ENCODE measurements around the gene LTBP1. TPM values are rescaled to one million over a fixed set of nuclear protein-coding genes. Genes with fewer than 3 reads are reported as not detected.

Gene LTBP1
- total RNA-seq, 4 donors from 2014 or later = 15.8 to 56.7 (median 28.3) TPM

DNA sequence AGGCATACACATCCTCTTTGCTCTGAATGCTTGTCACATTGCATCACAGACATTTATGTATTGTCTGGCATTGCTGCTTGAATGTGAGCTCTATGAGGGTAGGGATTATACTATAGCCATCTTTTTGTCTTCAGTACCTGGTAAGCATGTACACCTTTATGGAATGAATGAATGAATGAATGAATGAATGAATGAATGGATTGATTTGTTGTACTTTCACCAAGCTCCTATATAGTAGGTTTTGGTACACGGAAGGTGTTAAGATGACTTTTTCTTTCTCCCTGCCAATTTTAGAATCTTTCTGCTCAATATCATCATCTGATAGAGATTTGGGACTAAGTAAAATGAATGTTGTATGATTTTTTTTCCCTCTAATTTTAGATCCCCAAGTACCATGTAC lies 13.5 kb downstream of the LTBP1 start:
- intact Hi-C loops (cut with DNase I; ENCODE audit: low total_unique reads) (no loop called here), in situ Hi-C loops (cut with MboI; ENCODE audit: low pct_ligation_motif_present in 1 of 4, low pct_unique_long_range_greater_than_20kb in 1 of 4, low sequenced_read_pairs in 3 of 4) (no loop called here)
- no peaks in the 10 kb centered on the region for H3K27me3 ChIP-seq
- H3K27ac ChIP-seq = no peak overlapping the region
- WGBS, 2 donors (ENCODE audit: low coverage in 1 of 2) = 98 to 100% methylated on average over 1 of the region's 1 CpG
- no peak overlapping the region for H3K4me3 ChIP-seq
- TF ChIP-seq CTCF (IDR thresholded peaks at IDR 0.05) = no peak
- no peak for TF ChIP-seq POLR2A (IDR thresholded peaks at IDR 0.05)
- TF ChIP-seq POLR2AphosphoS5 (IDR thresholded peaks at IDR 0.05) = no peak
- no peak for TF ChIP-seq EP300 (IDR thresholded peaks at IDR 0.05; ENCODE audit: low read depth)
- H3K4me1 ChIP-seq = no peaks in the 10 kb centered on the region
- H3K9me3 ChIP-seq = no peaks in the 10 kb centered on the region
- H3K36me3 ChIP-seq = no peaks in the 10 kb centered on the region
- no peak for DNase-seq

- H3K27ac ChIP-seq = no peak overlapping the region
- in situ Hi-C loops (cut with MboI; ENCODE audit: low pct_ligation_motif_present in 1 of 4, low pct_unique_long_range_greater_than_20kb in 1 of 4, low sequenced_read_pairs in 3 of 4) = no loop called here
Observed at GRCh38 chr2:32960647-32961403, 14.1 kb downstream of the LTBP1 start.

DNA sequence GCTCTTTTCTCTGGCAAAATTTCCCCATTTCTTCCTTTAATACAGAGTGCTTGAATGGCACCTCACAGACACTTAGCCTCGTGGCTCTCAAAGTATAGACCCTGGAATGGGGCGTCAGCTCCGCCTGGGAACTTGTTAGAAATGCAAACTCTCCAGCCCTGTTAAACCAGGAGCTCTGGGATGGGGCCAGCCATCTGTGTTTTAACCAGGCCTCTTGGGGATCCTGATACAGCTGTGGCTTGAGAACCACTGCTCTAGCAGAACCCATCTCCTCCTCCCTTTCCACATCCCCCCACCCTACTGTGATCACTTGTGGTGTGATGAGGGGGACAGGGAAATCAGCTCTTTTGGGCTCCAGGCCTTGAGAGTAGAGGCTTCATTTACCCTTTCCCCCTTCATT lies 15.9 kb downstream of the LTBP1 start:
- no peak for DNase-seq
- WGBS, 2 donors (ENCODE audit: low coverage in 1 of 2) = 77% methylated on average over 3 of the region's 3 CpGs; no CpG with 5 or more reads in 1 of the 2 donors
- intact Hi-C loops (cut with DNase I; ENCODE audit: low total_unique reads) (no loop called here), in situ Hi-C loops (cut with MboI; ENCODE audit: low pct_ligation_motif_present in 1 of 4, low pct_unique_long_range_greater_than_20kb in 1 of 4, low sequenced_read_pairs in 3 of 4) (no loop called here)
- no peak overlapping the region for H3K4me3 ChIP-seq
- no peaks in the 10 kb centered on the region for H3K4me1 ChIP-seq
- TF ChIP-seq POLR2AphosphoS5 (IDR thresholded peaks at IDR 0.05) = no peak
- no peak for TF ChIP-seq EP300 (IDR thresholded peaks at IDR 0.05; ENCODE audit: low read depth)
- TF ChIP-seq POLR2A (IDR thresholded peaks at IDR 0.05) = no peak
- no peak for TF ChIP-seq CTCF (IDR thresholded peaks at IDR 0.05)
- H3K9me3 ChIP-seq = no peaks in the 10 kb centered on the region
- no peaks in the 10 kb centered on the region for H3K36me3 ChIP-seq
- H3K27ac ChIP-seq = no peak overlapping the region
- no peaks in the 10 kb centered on the region for H3K27me3 ChIP-seq

More at GRCh38 chr2:32960647-32961403, 14.1 kb downstream of the LTBP1 start:
- no peaks in the 10 kb centered on the region for H3K36me3 ChIP-seq
- 92 to 97% methylated on average over 6 to 9 of the region's 9 CpGs for WGBS, 2 donors (ENCODE audit: low coverage in 1 of 2)
- no peaks in the 10 kb centered on the region for H3K4me1 ChIP-seq
- DNase-seq = no peak
- H3K4me3 ChIP-seq = no peak overlapping the region
- TF ChIP-seq POLR2AphosphoS5 (IDR thresholded peaks at IDR 0.05) = no peak
- TF ChIP-seq CTCF (IDR thresholded peaks at IDR 0.05) = no peak
- no peak for TF ChIP-seq POLR2A (IDR thresholded peaks at IDR 0.05)
- no peak for TF ChIP-seq EP300 (IDR thresholded peaks at IDR 0.05; ENCODE audit: low read depth)
- H3K9me3 ChIP-seq = no peaks in the 10 kb centered on the region
- no peaks in the 10 kb centered on the region for H3K27me3 ChIP-seq
- intact Hi-C loops (cut with DNase I; ENCODE audit: low total_unique reads) = no loop called here

- H3K36me3 ChIP-seq = no peaks in the 10 kb centered on the region
- H3K4me1 ChIP-seq = no peaks in the 10 kb centered on the region
- in situ Hi-C loops (cut with MboI; ENCODE audit: low pct_ligation_motif_present in 1 of 4, low pct_unique_long_range_greater_than_20kb in 1 of 4, low sequenced_read_pairs in 3 of 4) (no loop called here), intact Hi-C loops (cut with DNase I; ENCODE audit: low total_unique reads) (no loop called here)
- H3K27me3 ChIP-seq = no peaks in the 10 kb centered on the region
- 86 to 91% methylated on average over 1 to 3 of the region's 3 CpGs for WGBS, 2 donors (ENCODE audit: low coverage in 1 of 2)
- no peak for DNase-seq
- H3K4me3 ChIP-seq = no peak overlapping the region
- no peak overlapping the region for H3K27ac ChIP-seq
- TF ChIP-seq POLR2AphosphoS5 (IDR thresholded peaks at IDR 0.05) = no peak
- TF ChIP-seq EP300 (IDR thresholded peaks at IDR 0.05; ENCODE audit: low read depth) = no peak
- no peak for TF ChIP-seq POLR2A (IDR thresholded peaks at IDR 0.05)
- TF ChIP-seq CTCF (IDR thresholded peaks at IDR 0.05) = no peak
- no peaks in the 10 kb centered on the region for H3K9me3 ChIP-seq
Observed at GRCh38 chr2:32963941-32964340, 17.2 kb downstream of the LTBP1 start.

Data from transverse colon (tissue), 4 donors.